IPS-20b (cell line): Measurements from ENCODE around the gene KIF5C.

ENCODE experiments used
- H3K27ac ChIP-seq: one replicate; pipeline ENCODE4 v1.5.1; 2013; ENCODE audit warnings: low read length
- H3K27me3 ChIP-seq: 2 replicates; pipeline ENCODE4 v1.6.1; 2013; ENCODE audit warnings: mild to moderate bottlenecking, low read length, inconsistent platforms; ENCODE audit not compliant: insufficient read depth
- H3K36me3 ChIP-seq: 2 replicates; pipeline ENCODE4 v1.6.1; 2013; ENCODE audit warnings: low read depth, mild to moderate bottlenecking, inconsistent platforms, low read length, moderate library complexity; ENCODE audit not compliant: insufficient read depth
- H3K4me1 ChIP-seq: 2 replicates; pipeline ENCODE4 v1.6.1; 2013; ENCODE audit warnings: mild to moderate bottlenecking, control low read depth, inconsistent platforms, low read length, moderate library complexity; ENCODE audit not compliant: insufficient read depth
- H3K4me3 ChIP-seq: 2 replicates; pipeline ENCODE4 v1.5.1; 2013; ENCODE audit warnings: mild to moderate bottlenecking, low read length, inconsistent platforms
- H3K9ac ChIP-seq: 2 replicates; pipeline ENCODE4 v1.6.1; 2013; ENCODE audit warnings: low read depth, mild to moderate bottlenecking, inconsistent platforms, low read length, moderate library complexity
- H3K9me3 ChIP-seq: 2 replicates; pipeline ENCODE4 v1.6.1; 2013; ENCODE audit warnings: mild to moderate bottlenecking, low read depth, low read length, inconsistent platforms; ENCODE audit not compliant: insufficient read depth

The KIF5C gene

GRCh38 chr2:148906124-148906523 is 31.1 kb downstream of the KIF5C start:
- no peak overlapping the region for H3K9ac ChIP-seq
- H3K27ac ChIP-seq = no peak overlapping the region
- peaks cover 3% of the 10 kb centered on the region; the same call in 1 of the 2 replicates for H3K4me1 ChIP-seq
- no peaks in the 10 kb centered on the region for H3K27me3 ChIP-seq
- no peak overlapping the region for H3K4me3 ChIP-seq
- H3K36me3 ChIP-seq = 0 out of 2 replicates have a peak, but pooled peaks cover 4% of the 10 kb centered on the region
- H3K9me3 ChIP-seq = no peaks in the 10 kb centered on the region

DNA sequence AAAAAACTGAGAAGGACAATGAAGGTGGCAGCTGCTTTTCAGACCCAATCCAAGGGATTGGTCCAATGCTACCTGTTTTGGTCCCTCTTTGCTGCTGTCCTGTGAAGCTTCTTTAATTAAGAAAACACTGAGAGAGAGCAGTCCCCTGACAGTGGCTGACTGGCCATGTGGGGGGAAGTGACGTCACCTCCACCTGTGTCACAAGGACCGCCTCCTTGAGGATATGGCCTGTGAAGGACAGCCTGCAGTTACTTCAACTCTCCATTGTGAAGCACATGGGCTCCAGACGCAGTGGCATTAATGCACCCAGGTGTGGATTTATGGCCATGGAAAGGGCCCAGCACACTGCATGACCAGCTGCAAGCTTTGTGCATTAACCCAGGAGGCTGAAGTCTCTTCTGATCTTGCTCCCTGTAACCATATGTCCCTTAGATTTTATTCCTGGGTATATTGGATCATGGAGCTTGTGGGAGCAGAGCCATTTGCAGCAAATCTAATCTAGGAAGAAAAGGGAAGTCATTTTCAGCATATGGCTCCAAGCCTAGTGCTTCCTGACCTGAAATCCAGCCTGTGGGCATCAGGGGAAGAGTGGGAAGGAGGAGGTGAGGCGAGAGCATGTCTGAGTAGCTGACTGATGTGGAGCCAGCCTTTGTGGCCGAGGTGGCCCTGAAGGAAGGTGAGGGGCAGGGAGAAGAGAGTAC is 32.2 kb downstream of the KIF5C start:
- H3K9me3 ChIP-seq = no peaks in the 10 kb centered on the region
- H3K27ac ChIP-seq = no peak overlapping the region
- no peak overlapping the region for H3K9ac ChIP-seq
- H3K4me1 ChIP-seq = 0 out of 2 replicates have a peak, but pooled peaks cover 3% of the 10 kb centered on the region
- no peaks in the 10 kb centered on the region for H3K27me3 ChIP-seq
- H3K36me3 ChIP-seq = 0 out of 2 replicates have a peak, but pooled peaks cover 4% of the 10 kb centered on the region
- no peak overlapping the region for H3K4me3 ChIP-seq

- Histone ChIP-seq H3K27ac (no peak overlapping the region), H3K9ac (no peak overlapping the region), H3K4me3 (no peak overlapping the region), H3K36me3 (0 out of 2 replicates have a peak, but pooled peaks cover 4% of the 10 kb centered on the region), H3K9me3 (no peaks in the 10 kb centered on the region), H3K27me3 (no peaks in the 10 kb centered on the region), H3K4me1 (0 out of 2 replicates have a peak, but pooled peaks cover 3% of the 10 kb centered on the region)
Measured at GRCh38 chr2:148909114-148909513, 34.1 kb downstream of the KIF5C start.

DNA sequence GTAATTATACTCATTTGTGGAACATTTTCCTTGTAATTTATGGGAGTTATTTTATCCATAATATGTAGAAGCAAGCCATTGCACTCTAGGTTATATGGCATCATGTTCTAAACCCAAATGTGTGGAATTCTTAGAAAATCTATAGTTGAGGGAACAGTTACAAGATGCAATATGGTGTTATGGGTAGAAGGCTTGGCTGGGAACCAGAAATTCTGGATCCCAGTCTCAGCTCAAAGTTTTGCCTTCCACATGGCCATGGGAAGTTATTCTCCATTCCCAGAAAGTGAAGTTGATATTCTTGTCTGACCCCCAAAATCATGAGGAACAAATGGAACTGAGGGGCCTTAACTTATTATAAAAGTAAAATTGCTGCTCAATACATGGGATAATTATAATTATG is 38.0 kb downstream of the KIF5C start:
- H3K9ac ChIP-seq = no peak overlapping the region
- 0 out of 2 replicates have a peak, but pooled peaks cover 4% of the 10 kb centered on the region for H3K36me3 ChIP-seq
- no peak overlapping the region for H3K27ac ChIP-seq
- H3K4me1 ChIP-seq = 0 out of 2 replicates have a peak, but pooled peaks cover 3% of the 10 kb centered on the region
- no peak overlapping the region for H3K4me3 ChIP-seq
- 0 out of 2 replicates have a peak, but pooled peaks cover under 1% of the 10 kb centered on the region for H3K9me3 ChIP-seq
- no peaks in the 10 kb centered on the region for H3K27me3 ChIP-seq

DNA sequence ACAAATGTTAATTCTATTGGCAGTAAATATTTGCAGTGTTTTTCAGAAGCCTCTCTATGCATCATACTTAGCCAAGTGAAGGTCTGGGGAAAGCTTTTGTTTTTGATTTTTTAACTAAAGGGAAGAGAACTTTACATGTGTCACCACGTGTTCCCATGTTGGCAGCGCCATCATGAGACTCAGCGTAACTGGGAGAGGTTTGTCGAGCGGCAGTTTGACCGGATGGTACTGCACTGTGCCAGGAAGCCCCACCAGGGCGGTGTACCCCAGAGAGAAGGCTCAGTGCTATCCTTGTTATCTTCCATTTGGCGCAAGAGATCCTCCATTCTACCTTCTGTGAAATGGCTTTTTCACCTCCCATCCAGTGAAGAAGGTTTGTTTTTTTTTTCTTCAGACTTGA is 38.5 kb downstream of the KIF5C start:
- Histone ChIP-seq H3K27me3 (no peaks in the 10 kb centered on the region), H3K4me3 (no peak overlapping the region), H3K4me1 (0 out of 2 replicates have a peak, but pooled peaks cover 3% of the 10 kb centered on the region), H3K9ac (no peak overlapping the region), H3K27ac (no peak overlapping the region), H3K36me3 (0 out of 2 replicates have a peak, but pooled peaks cover 4% of the 10 kb centered on the region), H3K9me3 (peaks cover 4% of the 10 kb centered on the region; the same call in 1 of the 2 replicates)

GRCh38 chr2:148914463-148914862 is 39.4 kb downstream of the KIF5C start:
- no peaks in the 10 kb centered on the region for H3K36me3 ChIP-seq
- peaks cover 4% of the 10 kb centered on the region; the same call in 1 of the 2 replicates for H3K9me3 ChIP-seq
- no peak overlapping the region for H3K4me3 ChIP-seq
- no peaks in the 10 kb centered on the region for H3K4me1 ChIP-seq
- no peak overlapping the region for H3K9ac ChIP-seq
- no peak overlapping the region for H3K27ac ChIP-seq
- no peaks in the 10 kb centered on the region for H3K27me3 ChIP-seq

GRCh38 chr2:148917431-148917830 is 42.4 kb downstream of the KIF5C start:
- Histone ChIP-seq H3K9ac (no peak overlapping the region), H3K9me3 (peaks cover 4% of the 10 kb centered on the region; the same call in 1 of the 2 replicates), H3K4me3 (no peak overlapping the region), H3K27me3 (no peaks in the 10 kb centered on the region), H3K27ac (no peak overlapping the region), H3K4me1 (peaks cover under 1% of the 10 kb centered on the region; the same call in 1 of the 2 replicates), H3K36me3 (no peaks in the 10 kb centered on the region)

DNA sequence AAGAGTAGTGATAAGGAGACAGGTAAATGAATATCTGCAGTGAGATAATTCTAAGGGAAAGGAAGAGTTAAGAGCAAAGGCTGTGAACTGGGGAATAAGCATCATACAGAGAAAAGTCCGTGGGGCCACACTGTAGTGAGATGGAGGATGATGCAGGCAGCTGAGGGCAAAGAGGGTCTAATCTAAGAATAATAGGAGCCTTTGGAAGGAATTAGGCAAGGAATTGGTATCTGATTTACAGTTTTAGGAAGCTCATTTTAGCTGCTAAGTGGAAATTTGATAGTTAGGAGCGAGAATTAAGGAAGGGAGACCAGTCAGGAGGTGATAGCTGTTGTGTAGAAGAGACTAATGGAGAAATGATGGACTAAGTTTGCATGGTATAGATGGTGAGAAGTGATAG is 43.5 kb downstream of the KIF5C start:
- Histone ChIP-seq H3K36me3 (0 out of 2 replicates have a peak, but pooled peaks cover 6% of the 10 kb centered on the region), H3K27ac (no peak overlapping the region), H3K4me3 (no peak overlapping the region), H3K9me3 (peaks cover 4% of the 10 kb centered on the region; the same call in 1 of the 2 replicates), H3K27me3 (no peaks in the 10 kb centered on the region), H3K9ac (no peak overlapping the region), H3K4me1 (peaks cover 12% of the 10 kb centered on the region; the same call in 1 of the 2 replicates)

- no peak overlapping the region for H3K27ac ChIP-seq
- H3K4me3 ChIP-seq = no peak overlapping the region
- peaks cover 4% of the 10 kb centered on the region; the same call in 1 of the 2 replicates for H3K9me3 ChIP-seq
- H3K9ac ChIP-seq = no peak overlapping the region
- H3K4me1 ChIP-seq = peaks cover 16% of the 10 kb centered on the region; the same call in 1 of the 2 replicates
- H3K27me3 ChIP-seq = no peaks in the 10 kb centered on the region
- H3K36me3 ChIP-seq = peaks cover 15% of the 10 kb centered on the region; the same call in 1 of the 2 replicates
Measured at GRCh38 chr2:148920559-148920958, 45.5 kb downstream of the KIF5C start.

GRCh38 chr2:148922062-148922461 is 47.0 kb downstream of the KIF5C start:
- no peak overlapping the region for H3K9ac ChIP-seq
- H3K36me3 ChIP-seq = peaks cover 15% of the 10 kb centered on the region; the same call in 1 of the 2 replicates
- H3K4me3 ChIP-seq = no peak overlapping the region
- H3K27me3 ChIP-seq = no peaks in the 10 kb centered on the region
- peaks cover 20% of the 10 kb centered on the region; the same call in 1 of the 2 replicates for H3K4me1 ChIP-seq
- peaks cover 4% of the 10 kb centered on the region; the same call in 1 of the 2 replicates for H3K9me3 ChIP-seq
- no peak overlapping the region for H3K27ac ChIP-seq

GRCh38 chr2:148922776-148923475 is 47.9 kb downstream of the KIF5C start:
- H3K36me3 ChIP-seq = peaks cover 15% of the 10 kb centered on the region; the same call in 1 of the 2 replicates
- H3K27ac ChIP-seq = no peak overlapping the region
- no peak overlapping the region for H3K9ac ChIP-seq
- peaks cover 28% of the 10 kb centered on the region; the same call in 1 of the 2 replicates for H3K4me1 ChIP-seq
- H3K4me3 ChIP-seq = no peak overlapping the region
- peaks cover 4% of the 10 kb centered on the region; the same call in 1 of the 2 replicates for H3K9me3 ChIP-seq
- H3K27me3 ChIP-seq = no peaks in the 10 kb centered on the region
